Neural progenitor cell (in vitro differentiated cells): ENCODE results near the gene ELAPOR2.

Experiments
- EZH2 ChIP-seq: fragments of 200-600 bp; sonication (generic); IDR thresholded peaks from 2 replicates; pipeline ENCODE4 v1.6.1; 2017; ENCODE audit warnings: antibody characterized with exemption, mild to moderate bottlenecking, moderate library complexity
- TF ChIP-seq, protein P1 (sequence below): fragments of 200-600 bp; sonication (generic); IDR thresholded peaks from 2 replicates; pipeline ENCODE4 v1.5.1; 2017; ENCODE audit warnings: antibody characterized with exemption, mild to moderate bottlenecking

DNA sequence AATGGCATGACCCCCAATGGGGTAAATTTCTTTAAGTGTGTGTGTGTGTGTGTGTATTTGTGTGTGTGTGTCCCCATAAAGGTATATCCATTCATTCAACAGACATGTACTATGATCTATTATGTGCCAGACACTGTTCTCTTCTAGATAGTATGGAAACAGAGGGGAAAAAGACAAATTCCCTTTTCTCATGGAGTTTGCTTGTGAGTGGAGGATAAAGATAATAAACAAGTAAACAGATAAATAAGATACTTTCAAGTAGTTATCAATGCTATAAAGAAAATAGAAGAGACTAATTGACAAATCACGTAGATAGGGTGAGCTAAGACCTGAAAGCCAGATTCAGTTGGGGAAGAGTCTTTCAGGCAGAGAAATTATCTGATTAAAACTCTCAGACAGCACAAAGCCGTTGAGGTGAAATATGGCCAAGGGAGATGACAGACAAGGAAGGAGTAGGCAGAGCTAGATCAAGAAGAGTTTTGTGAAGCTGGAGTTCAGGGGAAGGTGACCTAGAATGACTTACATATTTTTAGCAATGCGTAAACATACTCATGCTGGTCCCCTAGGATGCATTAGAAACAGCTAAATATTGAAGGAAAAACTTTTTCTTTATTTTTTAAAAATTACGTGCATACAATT lies 47.6 kb upstream of the ELAPOR2 start:
- TF ChIP-seq, protein P1, sequence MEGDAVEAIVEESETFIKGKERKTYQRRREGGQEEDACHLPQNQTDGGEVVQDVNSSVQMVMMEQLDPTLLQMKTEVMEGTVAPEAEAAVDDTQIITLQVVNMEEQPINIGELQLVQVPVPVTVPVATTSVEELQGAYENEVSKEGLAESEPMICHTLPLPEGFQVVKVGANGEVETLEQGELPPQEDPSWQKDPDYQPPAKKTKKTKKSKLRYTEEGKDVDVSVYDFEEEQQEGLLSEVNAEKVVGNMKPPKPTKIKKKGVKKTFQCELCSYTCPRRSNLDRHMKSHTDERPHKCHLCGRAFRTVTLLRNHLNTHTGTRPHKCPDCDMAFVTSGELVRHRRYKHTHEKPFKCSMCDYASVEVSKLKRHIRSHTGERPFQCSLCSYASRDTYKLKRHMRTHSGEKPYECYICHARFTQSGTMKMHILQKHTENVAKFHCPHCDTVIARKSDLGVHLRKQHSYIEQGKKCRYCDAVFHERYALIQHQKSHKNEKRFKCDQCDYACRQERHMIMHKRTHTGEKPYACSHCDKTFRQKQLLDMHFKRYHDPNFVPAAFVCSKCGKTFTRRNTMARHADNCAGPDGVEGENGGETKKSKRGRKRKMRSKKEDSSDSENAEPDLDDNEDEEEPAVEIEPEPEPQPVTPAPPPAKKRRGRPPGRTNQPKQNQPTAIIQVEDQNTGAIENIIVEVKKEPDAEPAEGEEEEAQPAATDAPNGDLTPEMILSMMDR: no peak
- no peak for TF ChIP-seq EZH2
